ENCODE data around the gene ALG8. TPM values are rescaled to one million over a fixed set of nuclear protein-coding genes. Genes with fewer than 3 reads are reported as not detected.

The ALG8 gene
- total and polyA plus RNA-seq, 2 of the 8 experiments (the other 6 are each of a cell fraction or from before 2014, with no cell fraction given): 66.7 to 84.3 TPM

DNA sequence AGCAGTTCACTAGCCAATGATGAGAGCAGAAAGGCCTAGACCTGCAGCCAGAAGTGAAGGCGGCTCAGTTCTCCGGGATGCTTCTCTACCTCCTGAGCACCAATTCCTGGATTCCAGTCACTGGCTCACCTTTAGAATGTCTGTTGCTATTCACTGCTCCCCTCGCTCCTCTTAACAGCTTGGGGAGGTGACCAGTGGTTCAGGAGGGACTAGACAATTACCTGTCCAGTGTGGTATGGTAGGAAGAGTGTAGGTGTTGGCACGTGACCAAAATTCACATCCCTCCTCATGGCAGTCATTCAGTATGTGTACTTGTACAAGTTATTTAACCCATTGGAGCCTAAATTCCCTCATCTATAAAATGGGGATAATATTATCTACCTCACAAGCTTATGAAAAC, 71.7 kb downstream of the ALG8 start (continued):
- TF ChIP-seq BCL11A (IDR thresholded peaks at IDR 0.05; ENCODE audit: low read depth in 2 of 2, low read length in 2 of 2) (no peak), POLR2A (IDR thresholded peaks at IDR 0.05; ENCODE audit: control extremely low read depth in 1 of 2, low read depth in 2 of 2, low read length in 2 of 2) (no peak), CBX5 (IDR thresholded peaks at IDR 0.05; ENCODE audit: low read depth, low read length) (no peak), HDAC2 (IDR thresholded peaks at IDR 0.05; ENCODE audit: borderline replicate concordance in 1 of 2, low read depth in 2 of 2, low read length in 2 of 2) (no peak)
